ENCODE measurements around the gene CTCFL. TPM values are rescaled to one million over a fixed set of nuclear protein-coding genes. Genes with fewer than 3 reads are reported as not detected.

CTCFL gene
- total RNA-seq, 1 experiment from 2014 or later: 0.06 TPM

- DNase-seq: no peak
- Histone ChIP-seq H3K27ac (no peak overlapping the region), H3K36me3 (no peaks in the 10 kb centered on the region), H3K4me3 (no peak overlapping the region), H3K27me3 (peaks cover 18% of the 10 kb centered on the region), H3K9me3 (replicated peaks) (no peaks in the 10 kb centered on the region), H3K4me1 (peaks cover 9% of the 10 kb centered on the region; the same call in 1 of the 2 replicates)
These were observed 28.6 kb upstream of the CTCFL start for GRCh38 chr20:57553376-57554018.

GRCh38 chr20:57552471-57552870 is 27.5 kb upstream of the CTCFL start:
- Histone ChIP-seq H3K4me1 (peaks cover 9% of the 10 kb centered on the region; the same call in 1 of the 2 replicates), H3K4me3 (no peak overlapping the region), H3K27me3 (peaks cover 14% of the 10 kb centered on the region), H3K27ac (no peak overlapping the region), H3K36me3 (no peaks in the 10 kb centered on the region), H3K9me3 (replicated peaks) (no peaks in the 10 kb centered on the region)
- no peak for DNase-seq

- DNase-seq: peak; percentile 55 to 62
- H3K9me3 ChIP-seq (replicated peaks): no peaks in the 10 kb centered on the region
- no peak overlapping the region for H3K4me3 ChIP-seq
- no peaks in the 10 kb centered on the region for H3K36me3 ChIP-seq
- peaks cover 33% of the 10 kb centered on the region for H3K27me3 ChIP-seq
- no peaks in the 10 kb centered on the region for H3K4me1 ChIP-seq
- H3K27ac ChIP-seq: no peak overlapping the region
These were observed 23.5 kb upstream of the CTCFL start for GRCh38 chr20:57548177-57549058.

- DNase-seq: no peak
- peaks cover 33% of the 10 kb centered on the region for H3K27me3 ChIP-seq
- no peak overlapping the region for H3K4me3 ChIP-seq
- no peaks in the 10 kb centered on the region for H3K4me1 ChIP-seq
- H3K36me3 ChIP-seq: no peaks in the 10 kb centered on the region
- H3K9me3 ChIP-seq (replicated peaks): no peaks in the 10 kb centered on the region
- H3K27ac ChIP-seq: no peak overlapping the region
These were observed 22.2 kb upstream of the CTCFL start for GRCh38 chr20:57546956-57547649.

- Histone ChIP-seq H3K4me1 (no peaks in the 10 kb centered on the region), H3K27me3 (peaks cover 32% of the 10 kb centered on the region), H3K36me3 (no peaks in the 10 kb centered on the region), H3K4me3 (no peak overlapping the region), H3K27ac (no peak overlapping the region), H3K9me3 (replicated peaks) (no peaks in the 10 kb centered on the region)
- DNase-seq: no peak
These were observed 21.2 kb upstream of the CTCFL start for GRCh38 chr20:57545927-57546662.

GRCh38 chr20:57544838-57545564 is 20.1 kb upstream of the CTCFL start:
- H3K4me1 ChIP-seq: no peaks in the 10 kb centered on the region
- DNase-seq: no peak
- H3K36me3 ChIP-seq: no peaks in the 10 kb centered on the region
- peaks cover 28% of the 10 kb centered on the region for H3K27me3 ChIP-seq
- H3K27ac ChIP-seq: no peak overlapping the region
- no peaks in the 10 kb centered on the region for H3K9me3 ChIP-seq (replicated peaks)
- no peak overlapping the region for H3K4me3 ChIP-seq

- no peaks in the 10 kb centered on the region for H3K36me3 ChIP-seq
- no peak for DNase-seq
- no peak overlapping the region for H3K4me3 ChIP-seq
- H3K27ac ChIP-seq: no peak overlapping the region
- H3K4me1 ChIP-seq: no peaks in the 10 kb centered on the region
- H3K27me3 ChIP-seq: peaks cover 23% of the 10 kb centered on the region
- no peaks in the 10 kb centered on the region for H3K9me3 ChIP-seq (replicated peaks)
These were observed 18.8 kb upstream of the CTCFL start for GRCh38 chr20:57543754-57544153.

GRCh38 chr20:57540890-57541580 is 16.1 kb upstream of the CTCFL start:
- Histone ChIP-seq H3K27ac (no peak overlapping the region), H3K27me3 (peaks cover 22% of the 10 kb centered on the region), H3K36me3 (no peaks in the 10 kb centered on the region), H3K4me1 (no peaks in the 10 kb centered on the region), H3K9me3 (replicated peaks) (no peaks in the 10 kb centered on the region; the same call in 1 of the 2 replicates), H3K4me3 (no peak overlapping the region)
- no peak for DNase-seq

- Histone ChIP-seq H3K36me3 (no peaks in the 10 kb centered on the region), H3K9me3 (replicated peaks) (no peaks in the 10 kb centered on the region; the same call in 1 of the 2 replicates), H3K4me3 (no peak overlapping the region), H3K4me1 (no peaks in the 10 kb centered on the region), H3K27ac (no peak overlapping the region), H3K27me3 (peaks cover 13% of the 10 kb centered on the region)
- no peak for DNase-seq
These were observed 14.9 kb upstream of the CTCFL start for GRCh38 chr20:57539889-57540288.

GRCh38 chr20:57537822-57538221 is 12.9 kb upstream of the CTCFL start:
- Histone ChIP-seq H3K27me3 (peaks cover 3% of the 10 kb centered on the region; the same call in 1 of the 2 replicates), H3K27ac (no peak overlapping the region), H3K4me3 (no peak overlapping the region), H3K4me1 (no peaks in the 10 kb centered on the region), H3K9me3 (replicated peaks) (peaks cover 1% of the 10 kb centered on the region; the same call in 1 of the 2 replicates), H3K36me3 (no peaks in the 10 kb centered on the region)
- DNase-seq: no peak

- DNase-seq: no peak
- H3K4me3 ChIP-seq: no peak overlapping the region
- peaks cover 3% of the 10 kb centered on the region; the same call in 1 of the 2 replicates for H3K27me3 ChIP-seq
- H3K27ac ChIP-seq: no peak overlapping the region
- H3K4me1 ChIP-seq: no peaks in the 10 kb centered on the region
- H3K36me3 ChIP-seq: no peaks in the 10 kb centered on the region
- H3K9me3 ChIP-seq (replicated peaks): peaks cover 6% of the 10 kb centered on the region; the same call in 1 of the 2 replicates
These were observed 12.1 kb upstream of the CTCFL start for GRCh38 chr20:57536771-57537724.

GRCh38 chr20:57536120-57536708 is 11.3 kb upstream of the CTCFL start:
- no peak for DNase-seq
- H3K4me3 ChIP-seq: no peak overlapping the region
- H3K9me3 ChIP-seq (replicated peaks): peaks cover 7% of the 10 kb centered on the region; the same call in 1 of the 2 replicates
- no peak overlapping the region for H3K27ac ChIP-seq
- H3K27me3 ChIP-seq: peaks cover 3% of the 10 kb centered on the region; the same call in 1 of the 2 replicates
- no peaks in the 10 kb centered on the region for H3K36me3 ChIP-seq
- no peaks in the 10 kb centered on the region for H3K4me1 ChIP-seq

Data from SJCRH30 (cell line).